Activated CD8-positive, alpha-beta memory T cell treated with anti-CD3 and anti-CD28 coated beads, Interleukin-2, amount 50 U/mL, for 48 hours (primary cell): ENCODE data around the gene TBC1D32.
"Not testable (repeated sequence)": the region's sequence is repeated elsewhere in the genome, so short reads cannot be mapped to it uniquely, and the experiment has no call there.

Source experiments
- DNase-seq: peaks from one replicate; pipeline ENCODE4 v3.0.0-alpha.2; 2020

The TBC1D32 gene

GRCh38 chr6:121090492-121090891 lies 243.8 kb downstream of the TBC1D32 start:
- no peak for DNase-seq

- no peak for DNase-seq
Observed at GRCh38 chr6:121086876-121087275, 247.4 kb downstream of the TBC1D32 start.

GRCh38 chr6:121076119-121076518 lies 258.2 kb downstream of the TBC1D32 start:
- DNase-seq = no peak

GRCh38 chr6:121068749-121069148 lies 265.5 kb downstream of the TBC1D32 start:
- not testable (repeated sequence) for DNase-seq

GRCh38 chr6:121067381-121067780 lies 266.9 kb downstream of the TBC1D32 start:
- no peak for DNase-seq

GRCh38 chr6:121064345-121064744 lies 269.9 kb downstream of the TBC1D32 start:
- no peak for DNase-seq

- DNase-seq = no peak
Observed at GRCh38 chr6:121055572-121056163, 278.6 kb downstream of the TBC1D32 start.

GRCh38 chr6:121048593-121048992 lies 285.7 kb downstream of the TBC1D32 start:
- not testable (repeated sequence) for DNase-seq

GRCh38 chr6:121044905-121045304 lies 289.4 kb downstream of the TBC1D32 start:
- DNase-seq = not testable (repeated sequence)

- DNase-seq = not testable (repeated sequence)
Observed at GRCh38 chr6:121043706-121044105, 290.6 kb downstream of the TBC1D32 start.

- DNase-seq = not testable (repeated sequence)
Observed at GRCh38 chr6:121043211-121043610, 291.1 kb downstream of the TBC1D32 start.

- DNase-seq = no peak
Observed at GRCh38 chr6:121042766-121043165, 291.5 kb downstream of the TBC1D32 start.

- DNase-seq = no peak
Observed at GRCh38 chr6:121040831-121041230, 293.4 kb downstream of the TBC1D32 start.

GRCh38 chr6:121033091-121033490 lies 301.2 kb downstream of the TBC1D32 start:
- DNase-seq = no peak

- no peak for DNase-seq
Observed at GRCh38 chr6:121032268-121033006, 301.8 kb downstream of the TBC1D32 start.
